PFSK-1 (cell line): ENCODE data around the gene GRID1.

Experiments
- POLR2AphosphoS5 ChIP-seq: IDR thresholded peaks from 2 replicates; pipeline ENCODE4 v1.6.1; 2012; ENCODE audit warnings: low read depth, mild to moderate bottlenecking, control low read depth, low read length, moderate library complexity
- SIN3A ChIP-seq: IDR thresholded peaks from 2 replicates; pipeline ENCODE4 v1.6.1; 2012; ENCODE audit warnings: mild to moderate bottlenecking, low read length, moderate library complexity, borderline replicate concordance; ENCODE audit not compliant: insufficient read depth
- TAF1 ChIP-seq: IDR thresholded peaks from 2 replicates; pipeline ENCODE4 v1.6.1; 2012; ENCODE audit warnings: low read length, control low read depth, borderline replicate concordance; ENCODE audit not compliant: insufficient read depth

- TF ChIP-seq TAF1: no peak
- no peak for TF ChIP-seq SIN3A
- no peak for TF ChIP-seq POLR2AphosphoS5
Observed at GRCh38 chr10:86110156-86110786, 256.3 kb downstream of the GRID1 start.
